ENCODE results near the gene ZFYVE9.
"Not testable (repeated sequence)": the region's sequence is repeated elsewhere in the genome, so short reads cannot be mapped to it uniquely, and the experiment has no call there.

The ZFYVE9 gene

DNA sequence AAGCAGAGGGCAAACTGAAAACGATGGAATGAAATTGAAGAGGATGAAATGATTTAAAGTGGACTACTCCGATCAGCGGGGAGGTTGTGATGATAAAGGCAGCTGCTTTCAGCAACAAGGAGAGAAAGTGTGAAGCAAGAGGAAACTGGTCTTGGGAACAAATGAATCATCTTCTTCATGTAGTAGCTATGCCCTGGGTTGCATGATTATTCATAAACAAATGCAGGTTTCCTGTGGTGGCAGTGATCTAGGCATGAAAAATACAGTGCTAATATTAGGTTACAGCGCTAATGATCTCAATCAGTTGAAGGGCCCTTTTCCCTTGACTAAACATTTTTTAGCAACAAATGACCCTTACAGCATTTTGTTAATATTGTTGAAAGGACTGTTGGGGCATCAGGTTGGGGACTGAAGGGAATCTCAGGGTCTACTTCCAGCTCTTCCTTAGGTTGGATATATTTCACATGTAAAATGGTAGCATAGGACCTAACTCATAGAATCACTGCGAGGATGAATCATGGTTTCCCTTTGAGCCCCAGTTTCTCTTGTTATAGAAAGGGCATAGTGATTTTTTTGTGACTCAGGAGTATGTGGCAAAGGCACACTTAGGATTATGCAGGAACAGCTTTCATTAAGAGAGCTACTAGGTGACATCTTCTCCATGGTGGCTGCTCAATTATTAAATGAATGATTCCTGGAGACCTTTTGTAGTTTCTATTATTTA lies 1.9 kb upstream of the ZFYVE9 start:
- H3K27ac ChIP-seq = no peak overlapping the region
- TF ChIP-seq, protein P1, sequence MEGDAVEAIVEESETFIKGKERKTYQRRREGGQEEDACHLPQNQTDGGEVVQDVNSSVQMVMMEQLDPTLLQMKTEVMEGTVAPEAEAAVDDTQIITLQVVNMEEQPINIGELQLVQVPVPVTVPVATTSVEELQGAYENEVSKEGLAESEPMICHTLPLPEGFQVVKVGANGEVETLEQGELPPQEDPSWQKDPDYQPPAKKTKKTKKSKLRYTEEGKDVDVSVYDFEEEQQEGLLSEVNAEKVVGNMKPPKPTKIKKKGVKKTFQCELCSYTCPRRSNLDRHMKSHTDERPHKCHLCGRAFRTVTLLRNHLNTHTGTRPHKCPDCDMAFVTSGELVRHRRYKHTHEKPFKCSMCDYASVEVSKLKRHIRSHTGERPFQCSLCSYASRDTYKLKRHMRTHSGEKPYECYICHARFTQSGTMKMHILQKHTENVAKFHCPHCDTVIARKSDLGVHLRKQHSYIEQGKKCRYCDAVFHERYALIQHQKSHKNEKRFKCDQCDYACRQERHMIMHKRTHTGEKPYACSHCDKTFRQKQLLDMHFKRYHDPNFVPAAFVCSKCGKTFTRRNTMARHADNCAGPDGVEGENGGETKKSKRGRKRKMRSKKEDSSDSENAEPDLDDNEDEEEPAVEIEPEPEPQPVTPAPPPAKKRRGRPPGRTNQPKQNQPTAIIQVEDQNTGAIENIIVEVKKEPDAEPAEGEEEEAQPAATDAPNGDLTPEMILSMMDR (IDR thresholded peaks at IDR 0.05) = no peak
- no peak for TF ChIP-seq ZFX (IDR thresholded peaks at IDR 0.05; ENCODE audit: borderline replicate concordance)

DNA sequence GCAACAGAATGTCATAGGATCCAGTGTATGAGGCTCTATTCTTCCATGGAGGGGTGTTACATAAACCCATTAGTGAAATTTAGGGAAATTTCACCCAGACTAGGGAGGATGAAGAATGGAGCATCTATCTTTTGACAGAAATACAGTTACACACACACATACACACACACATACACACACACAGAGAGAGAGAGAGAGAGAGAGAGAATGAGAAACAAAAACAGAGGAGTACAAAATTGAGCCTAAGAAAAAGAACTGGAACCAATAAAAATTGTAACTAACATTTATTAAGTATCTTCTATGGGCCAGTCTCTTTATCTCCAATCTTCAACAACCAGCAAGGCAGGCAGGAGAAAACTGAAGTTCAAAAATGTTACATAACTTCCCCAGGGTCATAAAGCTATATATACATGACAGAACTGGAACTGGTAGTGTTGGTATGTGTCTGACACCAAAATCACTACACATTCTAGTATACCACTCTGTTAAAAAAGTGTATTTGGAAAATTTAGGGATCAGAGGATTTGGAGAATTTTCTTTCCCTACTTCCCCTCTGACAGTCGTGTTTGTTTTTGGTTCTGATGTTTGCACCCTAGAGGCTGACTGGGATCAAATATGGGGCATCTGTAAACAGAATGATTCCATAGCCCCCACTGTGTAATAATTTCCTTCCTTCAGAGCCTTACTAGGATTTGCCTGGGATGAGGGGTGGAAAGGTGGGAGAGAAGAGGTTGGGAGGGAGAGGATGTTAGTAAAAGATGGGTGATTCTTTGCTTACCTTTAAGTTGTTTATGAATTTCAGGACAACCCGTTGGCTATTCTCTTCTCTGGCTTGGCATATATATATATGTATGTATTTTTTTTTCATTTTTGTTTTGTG lies 1.0 kb upstream of the ZFYVE9 start:
- no peak for TF ChIP-seq ZFX (IDR thresholded peaks at IDR 0.05; ENCODE audit: borderline replicate concordance)
- TF ChIP-seq, protein P1 (IDR thresholded peaks at IDR 0.05) = no peak
- no peak overlapping the region for H3K27ac ChIP-seq

DNA sequence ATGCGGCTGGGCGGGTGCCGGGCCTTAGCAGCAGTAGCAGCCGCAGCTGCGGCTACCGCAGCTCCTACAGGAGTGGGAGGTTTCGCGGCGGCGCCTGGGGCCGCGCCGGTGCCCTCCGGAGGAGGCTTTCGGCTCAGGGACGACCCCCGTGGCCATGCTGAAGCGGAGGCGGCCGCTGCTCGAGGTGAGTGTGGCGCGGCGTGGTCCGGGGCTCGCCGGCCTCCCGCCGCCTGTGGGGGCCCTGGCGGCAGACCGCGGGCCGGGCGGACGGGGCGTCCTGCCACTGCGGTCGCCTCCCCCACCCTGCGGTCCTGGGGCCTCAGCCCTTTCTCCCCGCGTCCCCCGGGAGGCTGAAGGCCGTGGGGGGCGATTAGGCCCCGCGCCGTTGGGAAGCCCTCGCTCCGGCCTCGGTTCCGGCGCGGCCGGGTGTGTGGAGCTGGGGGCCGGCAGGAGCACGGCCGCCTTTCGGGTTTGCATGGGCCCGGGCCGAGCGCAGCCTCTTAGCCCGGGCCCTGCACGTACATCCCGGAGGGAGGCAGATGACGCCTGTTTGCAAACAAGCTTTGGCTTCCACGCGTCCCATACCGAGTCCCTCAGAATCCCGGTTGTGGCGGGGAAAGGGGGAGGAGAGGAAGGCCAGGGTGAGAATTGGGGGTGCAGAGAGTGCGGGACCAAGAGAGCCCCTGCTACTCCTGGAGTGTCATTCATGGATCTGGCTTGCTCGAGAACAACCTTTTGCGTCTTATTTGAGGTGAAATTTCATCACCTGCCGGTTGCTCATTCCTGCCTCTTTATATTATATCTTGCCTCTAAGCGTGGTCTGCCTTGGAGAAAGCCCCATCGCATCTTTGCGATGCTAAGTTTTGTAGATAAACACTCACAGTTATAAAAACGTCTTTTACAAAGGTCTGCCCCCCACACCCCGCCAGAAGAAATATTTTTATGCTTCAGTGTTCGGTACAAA lies 613 bp downstream of the ZFYVE9 start:
- H3K27ac ChIP-seq = peak overlapping the region; percentile 49
- TF ChIP-seq, protein P1 (IDR thresholded peaks at IDR 0.05) = peak; percentile 78
- TF ChIP-seq ZFX (IDR thresholded peaks at IDR 0.05; ENCODE audit: borderline replicate concordance) = no peak

DNA sequence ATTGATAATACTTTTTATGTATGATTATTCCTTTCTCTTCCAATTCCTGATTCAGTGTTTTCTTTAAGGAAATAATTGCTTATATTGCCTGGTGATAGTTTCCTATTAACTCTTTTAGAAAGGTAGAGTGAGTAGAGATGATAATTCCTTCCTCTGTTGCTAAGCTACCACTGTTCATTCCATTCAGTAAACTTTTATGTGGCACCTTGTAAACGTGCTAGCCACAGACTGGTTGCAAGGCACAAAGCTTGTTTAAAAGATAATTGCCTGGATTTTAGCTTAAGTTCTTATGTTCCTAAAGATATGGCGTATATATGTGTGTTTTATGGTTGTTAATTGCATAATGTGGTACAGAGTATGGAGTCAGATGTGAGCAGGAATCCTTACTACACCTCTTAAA lies 3.2 kb downstream of the ZFYVE9 start:
- TF ChIP-seq ZFX (IDR thresholded peaks at IDR 0.05; ENCODE audit: borderline replicate concordance) = no peak
- TF ChIP-seq, protein P1 (IDR thresholded peaks at IDR 0.05) = no peak
- no peak overlapping the region for H3K27ac ChIP-seq

DNA sequence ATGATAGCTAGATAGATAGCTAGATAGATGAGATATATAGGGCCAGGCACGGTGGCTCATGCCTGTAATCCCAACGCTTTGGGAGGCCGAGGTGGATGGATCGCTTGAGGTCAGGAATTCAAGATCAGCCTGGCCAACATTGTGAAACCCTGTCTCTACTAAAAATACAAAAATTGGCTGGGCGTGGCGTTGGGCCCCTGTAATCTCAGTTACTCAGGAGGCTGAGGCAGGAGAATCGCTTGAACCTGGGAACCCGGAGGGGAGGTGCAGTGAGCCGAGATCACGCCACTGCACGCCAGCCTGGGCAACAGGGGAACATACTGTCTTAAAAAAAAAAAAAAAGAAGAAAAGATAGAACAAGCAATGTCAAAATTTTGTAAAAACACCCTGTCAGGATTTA lies 8.6 kb downstream of the ZFYVE9 start:
- H3K27ac ChIP-seq = not testable (repeated sequence)

DNA sequence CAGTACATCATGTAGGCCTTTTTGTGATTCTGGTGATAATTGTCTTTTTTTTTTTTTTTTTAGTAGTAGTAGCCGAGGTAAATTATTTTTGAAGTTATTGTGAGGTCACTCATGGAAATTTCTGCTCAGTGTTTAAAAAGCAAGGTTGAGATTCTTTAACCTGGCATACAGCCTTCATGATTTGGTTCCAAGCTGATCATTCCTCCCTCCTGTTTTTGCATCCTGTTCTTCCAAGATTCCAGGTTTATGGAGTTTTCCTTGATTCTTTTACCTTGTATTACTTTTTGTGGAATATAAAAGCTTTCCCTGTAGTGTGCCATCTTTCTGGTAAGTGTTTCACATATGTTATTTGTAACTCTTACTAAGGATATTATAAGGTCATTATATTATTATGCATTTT lies 9.1 kb downstream of the ZFYVE9 start:
- no peak overlapping the region for H3K27ac ChIP-seq
- TF ChIP-seq ZFX (IDR thresholded peaks at IDR 0.05; ENCODE audit: borderline replicate concordance) = no peak
- TF ChIP-seq, protein P1 (IDR thresholded peaks at IDR 0.05) = no peak

DNA sequence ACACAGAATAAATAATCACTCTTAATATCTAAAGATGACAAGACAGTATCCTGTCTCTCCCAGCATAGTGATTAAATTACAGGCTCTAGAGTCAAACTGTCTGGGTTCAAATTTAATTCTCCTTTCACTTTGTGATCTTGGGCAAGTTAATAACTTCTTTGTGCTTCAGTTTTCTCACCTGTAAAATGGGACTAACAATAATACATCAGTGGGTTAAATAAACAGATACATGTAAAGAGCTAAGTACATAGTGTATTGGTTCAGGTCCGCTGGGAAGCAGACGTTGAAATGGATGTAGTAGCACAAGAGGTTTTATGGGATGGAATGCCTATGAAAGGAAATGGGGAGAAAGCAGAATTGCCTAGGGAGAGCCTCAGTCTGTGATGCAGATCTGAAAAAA lies 10.7 kb downstream of the ZFYVE9 start:
- no peak overlapping the region for H3K27ac ChIP-seq
- TF ChIP-seq, protein P1 (IDR thresholded peaks at IDR 0.05) = no peak
- TF ChIP-seq ZFX (IDR thresholded peaks at IDR 0.05; ENCODE audit: borderline replicate concordance) = no peak

All from 22Rv1 (cell line).